Cardiac fibroblast (primary cell): Measurements from ENCODE around the gene COG5.

ENCODE experiments used
- DNase-seq, 2 donors: peaks; one replicate each; pipeline versions ENCODE4 v3.0.0 to v3.0.0-alpha.2; 2010; ENCODE audit warnings: low read depth in 2 of 2
- H3K4me3 ChIP-seq, 2 donors: replicated peaks in 1 of 2; 1 replicate in 1 of 2; 2 replicates in 1 of 2; pipeline ENCODE4 v1.5.1; 2011; ENCODE audit warnings: low read depth in 2 of 2, low read length in 2 of 2, mild to moderate bottlenecking in 2 of 2, moderate library complexity in 1 of 2
- TF ChIP-seq, protein P1 (sequence below): IDR thresholded peaks from one replicate; pipeline ENCODE4 v1.5.1; 2011; ENCODE audit warnings: low read depth, mild to moderate bottlenecking, low read length, inconsistent platforms

Gene COG5

DNA sequence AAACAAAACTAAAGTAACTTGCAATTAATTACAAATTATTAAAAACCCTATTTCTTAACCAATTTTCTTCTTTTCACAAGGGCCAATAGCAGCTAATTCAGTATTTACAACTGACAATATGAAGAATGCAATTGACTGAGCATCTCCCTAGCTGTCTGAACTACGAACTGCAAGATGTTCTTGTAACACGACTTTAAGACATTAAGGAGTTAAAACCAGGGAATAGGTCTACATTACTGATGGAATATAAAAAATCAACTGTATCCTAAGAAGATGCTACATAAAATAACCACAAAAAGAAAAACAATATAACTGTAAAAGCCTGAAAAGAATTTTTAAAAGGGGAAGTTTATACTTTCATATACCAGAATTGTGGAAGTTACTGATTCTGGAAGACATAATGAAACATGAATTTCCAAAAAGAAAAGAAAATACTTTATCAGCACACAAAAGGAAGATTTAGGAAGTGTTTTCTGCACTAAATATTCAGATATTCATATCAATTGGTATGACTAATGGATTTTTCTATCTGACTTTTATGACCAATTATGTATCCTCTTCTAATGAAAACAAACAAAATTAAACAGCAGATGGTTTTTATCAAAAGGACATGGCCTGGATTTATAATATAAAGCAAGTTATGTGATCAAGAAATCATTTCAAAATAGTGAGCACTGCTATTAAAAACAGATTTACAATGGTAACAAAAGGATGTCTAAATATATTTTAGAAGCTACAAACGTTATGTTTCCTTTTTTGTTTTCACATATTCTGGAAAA is 92.2 kb downstream of the COG5 start:
- TF ChIP-seq, protein P1, sequence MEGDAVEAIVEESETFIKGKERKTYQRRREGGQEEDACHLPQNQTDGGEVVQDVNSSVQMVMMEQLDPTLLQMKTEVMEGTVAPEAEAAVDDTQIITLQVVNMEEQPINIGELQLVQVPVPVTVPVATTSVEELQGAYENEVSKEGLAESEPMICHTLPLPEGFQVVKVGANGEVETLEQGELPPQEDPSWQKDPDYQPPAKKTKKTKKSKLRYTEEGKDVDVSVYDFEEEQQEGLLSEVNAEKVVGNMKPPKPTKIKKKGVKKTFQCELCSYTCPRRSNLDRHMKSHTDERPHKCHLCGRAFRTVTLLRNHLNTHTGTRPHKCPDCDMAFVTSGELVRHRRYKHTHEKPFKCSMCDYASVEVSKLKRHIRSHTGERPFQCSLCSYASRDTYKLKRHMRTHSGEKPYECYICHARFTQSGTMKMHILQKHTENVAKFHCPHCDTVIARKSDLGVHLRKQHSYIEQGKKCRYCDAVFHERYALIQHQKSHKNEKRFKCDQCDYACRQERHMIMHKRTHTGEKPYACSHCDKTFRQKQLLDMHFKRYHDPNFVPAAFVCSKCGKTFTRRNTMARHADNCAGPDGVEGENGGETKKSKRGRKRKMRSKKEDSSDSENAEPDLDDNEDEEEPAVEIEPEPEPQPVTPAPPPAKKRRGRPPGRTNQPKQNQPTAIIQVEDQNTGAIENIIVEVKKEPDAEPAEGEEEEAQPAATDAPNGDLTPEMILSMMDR, result peak; percentile 6
- peak in 1 of 2 donors; percentile 13 for DNase-seq
- no peak overlapping the region for H3K4me3 ChIP-seq

- DNase-seq, result no peak
- TF ChIP-seq, protein P1, result no peak
- no peak within 1 kb of the TSS for H3K4me3 ChIP-seq
These were observed 93.8 kb downstream of the COG5 start, which contains the start of gene GPR22 for GRCh38 chr7:107469929-107470328. Gene GPR22, plus strand, starts transcription at chr7:107470057. Its CDS starts 4,004 bp downstream, at chr7:107474061.

- no peak overlapping the region for H3K4me3 ChIP-seq
- no peak for DNase-seq
- TF ChIP-seq, protein P1, result no peak
These were observed 94.9 kb downstream of the COG5 start for GRCh38 chr7:107468824-107469223.

DNA sequence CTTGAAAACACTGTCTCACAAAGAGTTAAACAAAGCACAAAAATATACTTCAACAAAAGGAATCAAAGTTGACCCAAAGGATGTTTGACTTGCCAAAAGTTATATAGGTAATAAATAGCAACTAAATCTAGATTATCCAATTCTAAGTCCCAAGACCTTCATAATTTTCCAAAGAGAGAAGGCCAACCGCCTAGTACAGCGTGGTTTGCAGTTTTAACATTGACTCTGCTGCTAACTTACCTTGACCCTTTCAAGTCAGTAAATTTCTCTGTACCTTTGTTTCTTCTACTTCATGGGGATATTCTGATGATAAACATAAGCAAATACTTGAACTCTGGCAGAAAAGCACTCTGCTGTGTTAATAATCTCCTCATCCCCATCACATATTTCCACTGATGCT is 95.7 kb downstream of the COG5 start:
- H3K4me3 ChIP-seq, result no peak overlapping the region
- DNase-seq, result no peak
- TF ChIP-seq, protein P1, result no peak

- no peak overlapping the region for H3K4me3 ChIP-seq
- TF ChIP-seq, protein P1, result no peak
- no peak for DNase-seq
These were observed 99.0 kb downstream of the COG5 start for GRCh38 chr7:107464666-107465226.

GRCh38 chr7:107463139-107464078 is 100.3 kb downstream of the COG5 start:
- no peak overlapping the region for H3K4me3 ChIP-seq
- peak; percentile 83 to 87 for DNase-seq
- TF ChIP-seq, protein P1, result peak; percentile 87
